H1 (cell line): Measurements from ENCODE around the gene TMEM150B. TPM values are rescaled to one million over a fixed set of nuclear protein-coding genes. Genes with fewer than 3 reads are reported as not detected.

Experiments used
- CTCF ChIA-PET: fragments of 300-600 bp; sonication (Branson Sonifier 250); formaldehyde crosslinking; loops from one replicate; lab custom pipeline; 2021; ENCODE audit not compliant: partially characterized antibody; lab: Charles Lee
- POLR2A ChIA-PET: fragments of 300-600 bp; sonication (Branson Sonifier 250); formaldehyde crosslinking; loops from one replicate; lab custom pipeline; 2021; ENCODE audit warnings: inconsistent platforms; ENCODE audit not compliant: partially characterized antibody; lab: Charles Lee
- DNase-seq, 2 experiments: peaks; one replicate each; pipeline versions ENCODE4 v3.0.0 to v3.0.0-alpha.2; 2010 to 2022; ENCODE audit warnings: low spot score in 2 of 2, low read depth in 1 of 2, mixed read lengths in 1 of 2
- FAIRE-seq: peaks from 2 replicates; lab custom pipeline; 2011; peaks lifted over from hg19 to GRCh38; lab: Jason Lieb, UNC
- H2AFZ ChIP-seq: 2 replicates; pipeline ENCODE4 v1.8.1; 2012; ENCODE audit warnings: low read length, inconsistent platforms
- H2AK5ac ChIP-seq: 2 replicates; pipeline ENCODE4 v1.6.1; 2013; ENCODE audit warnings: low read depth, low read length
- H2BK120ac ChIP-seq: replicated peaks from 2 replicates; pipeline ENCODE3; 2013; ENCODE audit warnings: low read depth, low read length, inconsistent platforms
- H2BK12ac ChIP-seq: 2 replicates; pipeline ENCODE4 v1.6.1; 2013; ENCODE audit warnings: low read depth, low read length
- H2BK15ac ChIP-seq: 2 replicates; pipeline ENCODE4 v1.6.1; 2013; ENCODE audit warnings: low read length
- H2BK20ac ChIP-seq: 2 replicates; pipeline ENCODE4 v1.6.1; 2013; ENCODE audit warnings: low read length
- H2BK5ac ChIP-seq: 2 replicates; pipeline ENCODE4 v1.6.1; 2013; ENCODE audit warnings: low read depth, low read length
- H3K14ac ChIP-seq: 2 replicates; pipeline ENCODE4 v1.6.1; 2013; ENCODE audit warnings: inconsistent platforms; ENCODE audit not compliant: insufficient read length
- H3K18ac ChIP-seq: 2 replicates; pipeline ENCODE4 v1.6.1; 2013; ENCODE audit warnings: low read length; ENCODE audit errors: extremely low read depth
- H3K23ac ChIP-seq: 2 replicates; pipeline ENCODE4 v1.6.1; 2013; ENCODE audit warnings: inconsistent platforms; ENCODE audit not compliant: insufficient read length
- H3K23me2 ChIP-seq: 2 replicates; pipeline ENCODE4 v1.6.1; 2013; ENCODE audit warnings: low read depth, low read length
- H3K27ac ChIP-seq: 2 replicates; pipeline ENCODE4 v1.6.1; 2011; ENCODE audit warnings: low read depth, low read length, inconsistent platforms
- H3K27me3 ChIP-seq, 4 experiments: replicated peaks in 1 of 4; 1 replicate in 1 of 4; 2 replicates in 3 of 4; pipeline versions ENCODE4 v1.6.1 to v1.8.1; 2011 to 2013; ENCODE audit warnings: low read length in 3 of 4, mild to moderate bottlenecking in 3 of 4, inconsistent platforms in 2 of 4, mixed read lengths in 2 of 4, moderate library complexity in 1 of 4; ENCODE audit not compliant: control insufficient read depth in 3 of 4, insufficient read depth in 3 of 4; ENCODE audit errors: extremely low read depth in 1 of 4
- H3K36me3 ChIP-seq, 4 experiments: 2 replicates each; pipeline versions ENCODE4 v1.6.1 to v1.8.1; 2011 to 2013; ENCODE audit warnings: mild to moderate bottlenecking in 4 of 4, low read length in 3 of 4, moderate library complexity in 2 of 4, control low read depth in 1 of 4, inconsistent platforms in 1 of 4; ENCODE audit not compliant: insufficient read depth in 4 of 4, control insufficient read depth in 2 of 4
- H3K4ac ChIP-seq: replicated peaks from 2 replicates; pipeline ENCODE3; 2013; ENCODE audit warnings: low read length, low read depth, mixed read lengths, inconsistent platforms; ENCODE audit not compliant: insufficient read length
- H3K4me1 ChIP-seq, 4 experiments: replicated peaks in 1 of 4; 1 replicate in 1 of 4; 2 replicates in 3 of 4; pipeline versions ENCODE4 v1.6.1 to v1.8.1; 2011 to 2013; ENCODE audit warnings: low read length in 3 of 4, inconsistent platforms in 2 of 4, mixed read lengths in 1 of 4; ENCODE audit not compliant: insufficient read depth in 4 of 4, control insufficient read depth in 3 of 4
- H3K4me2 ChIP-seq, 2 experiments: 2 replicates each; pipeline versions ENCODE4 v1.6.1 to v1.8.1; 2011 to 2013; ENCODE audit warnings: low read depth in 2 of 2, low read length in 2 of 2, control low read depth in 1 of 2, inconsistent platforms in 1 of 2, mild to moderate bottlenecking in 1 of 2; ENCODE audit not compliant: insufficient read depth in 1 of 2
- H3K4me3 ChIP-seq, 4 experiments: fragments of 200-600, 300-600 bp in 1 of 4; sonication (generic), shearing (Covaris generic), sonication (Bioruptor Twin) in 1 of 4; 2 replicates each; pipeline versions ENCODE4 v1.5.1 to v1.8.1; 2011 to 2016; ENCODE audit warnings: low read length in 4 of 4, low read depth in 3 of 4, control low read depth in 2 of 4, inconsistent platforms in 2 of 4, mild to moderate bottlenecking in 2 of 4, mixed read lengths in 1 of 4, moderate library complexity in 1 of 4; ENCODE audit not compliant: insufficient read depth in 2 of 4; ENCODE audit errors: extremely low read depth in 1 of 4
- H3K56ac ChIP-seq: replicated peaks from 2 replicates; pipeline ENCODE3; 2013; ENCODE audit warnings: low read depth, mild to moderate bottlenecking, mixed read lengths, low read length, inconsistent platforms; ENCODE audit not compliant: insufficient read length
- H3K79me1 ChIP-seq: 2 replicates; pipeline ENCODE4 v1.6.1; 2013; ENCODE audit warnings: low read depth, low read length, control low read depth
- H3K79me2 ChIP-seq, 2 experiments: 2 replicates each; pipeline versions ENCODE4 v1.6.1 to v1.8.1; 2012 to 2013; ENCODE audit warnings: low read length in 2 of 2, mild to moderate bottlenecking in 2 of 2, inconsistent platforms in 1 of 2; ENCODE audit not compliant: insufficient read depth in 2 of 2, control insufficient read depth in 1 of 2
- H3K9ac ChIP-seq, 4 experiments: replicated peaks in 1 of 4; 1 replicate in 1 of 4; 2 replicates in 3 of 4; pipeline versions ENCODE4 v1.6.1 to v1.8.1; 2011 to 2013; ENCODE audit warnings: low read depth in 3 of 4, low read length in 3 of 4, control low read depth in 2 of 4, mild to moderate bottlenecking in 2 of 4, moderate library complexity in 2 of 4, inconsistent platforms in 1 of 4; ENCODE audit errors: extremely low read depth in 1 of 4
- H3K9me3 ChIP-seq, 2 experiments: 2 replicates each; pipeline versions ENCODE4 v1.6.1 to v1.8.1; 2012 to 2013; ENCODE audit warnings: mild to moderate bottlenecking in 2 of 2, moderate library complexity in 2 of 2, control low read depth in 1 of 2, inconsistent platforms in 1 of 2, low read depth in 1 of 2, low read length in 1 of 2, mixed read lengths in 1 of 2; ENCODE audit not compliant: insufficient read depth in 2 of 2
- H4K20me1 ChIP-seq, 2 experiments: replicated peaks in 1 of 2; 2 replicates each; pipeline versions ENCODE3 to v1.8.1; 2011 to 2013; ENCODE audit warnings: inconsistent platforms in 2 of 2, low read length in 2 of 2, mild to moderate bottlenecking in 1 of 2; ENCODE audit not compliant: insufficient read depth in 2 of 2, control insufficient read depth in 1 of 2
- H4K5ac ChIP-seq: 2 replicates; pipeline ENCODE4 v1.6.1; 2013; ENCODE audit warnings: low read length, low read depth, mixed read lengths, inconsistent platforms; ENCODE audit not compliant: insufficient read length
- H4K8ac ChIP-seq: 2 replicates; pipeline ENCODE4 v1.8.0; 2013; ENCODE audit warnings: mild to moderate bottlenecking, moderate library complexity, low read length, inconsistent platforms; ENCODE audit not compliant: insufficient read depth; ENCODE audit errors: extremely low read depth
- H4K91ac ChIP-seq: replicated peaks from 2 replicates; pipeline ENCODE3; 2013; ENCODE audit warnings: low read length, mixed read lengths, inconsistent platforms; ENCODE audit not compliant: insufficient read length
- CHD1 ChIP-seq: IDR thresholded peaks from 2 replicates; pipeline ENCODE4 v1.6.1; 2012; ENCODE audit warnings: low read depth, low read length, improper control_type of control experiment
- EZH2 ChIP-seq: fragments of 200-600 bp; sonication (generic); IDR thresholded peaks from 2 replicates; pipeline ENCODE4 v1.7.1; 2012; ENCODE audit warnings: low read depth, mild to moderate bottlenecking, moderate library complexity, low read length, inconsistent platforms; ENCODE audit not compliant: severe bottlenecking
- FOSL1 ChIP-seq: IDR thresholded peaks from 2 replicates; pipeline ENCODE4 v1.6.1; 2011; ENCODE audit warnings: mild to moderate bottlenecking, low read depth, low read length, moderate library complexity; ENCODE audit not compliant: insufficient read depth
- HDAC2 ChIP-seq, 2 experiments: fragments of 300-600 bp in 1 of 2; sonication (generic) in 1 of 2; IDR thresholded peaks; 2 replicates each; pipeline ENCODE4 v1.6.1; 2011 to 2012; ENCODE audit warnings: low read depth in 2 of 2, low read length in 2 of 2, mild to moderate bottlenecking in 2 of 2, moderate library complexity in 2 of 2, borderline replicate concordance in 1 of 2, inconsistent platforms in 1 of 2
- KDM5A ChIP-seq: fragments of 200-600 bp; IDR thresholded peaks from 2 replicates; pipeline ENCODE4 v1.7.1; 2012; ENCODE audit warnings: mild to moderate bottlenecking, low read length, inconsistent platforms, mixed read lengths
- PHF8 ChIP-seq: fragments of 200-600 bp; sonication (generic); conservative IDR thresholded peaks from 2 replicates; pipeline ENCODE4 v1.7.1; 2012; ENCODE audit warnings: low read depth, mild to moderate bottlenecking, inconsistent platforms, low read length, moderate library complexity
- RFX5 ChIP-seq: IDR thresholded peaks from 2 replicates; pipeline ENCODE4 v1.6.1; 2011; ENCODE audit warnings: low read depth, low read length, improper control_type of control experiment, borderline replicate concordance
- SRF ChIP-seq: IDR thresholded peaks from 2 replicates; pipeline ENCODE4 v1.6.1; 2011; ENCODE audit warnings: mild to moderate bottlenecking, low read depth, low read length, moderate library complexity
- TCF12 ChIP-seq: IDR thresholded peaks from 2 replicates; pipeline ENCODE4 v1.6.1; 2011; ENCODE audit warnings: low read depth, mild to moderate bottlenecking, low read length
- YY1 ChIP-seq: IDR thresholded peaks from 2 replicates; pipeline ENCODE4 v1.6.1; 2011; ENCODE audit warnings: low read depth, mild to moderate bottlenecking, low read length
- WGBS, 2 experiments: shearing (Covaris generic) in 1 of 2; methylation state at CpG; one replicate each; pipeline versions ENCODE4 v1.1.6 to v1.1.7; 2013 to 2015; ENCODE audit warnings: low lambda C conversion rate in 2 of 2, mixed read lengths in 2 of 2, inconsistent platforms in 1 of 2, low coverage in 1 of 2, missing lambda C conversion rate in 1 of 2; ENCODE audit not compliant: insufficient replicate concordance in 2 of 2, insufficient coverage in 1 of 2, insufficient read length in 1 of 2; ENCODE audit errors: extremely low coverage in 1 of 2, missing lambda C conversion rate in 1 of 2; 5-methylcytosine and 5-hydroxymethylcytosine counted together
- polyA plus RNA-seq, 7 experiments: library from polyadenylated mRNA; depleted of rRNA in 3 of 7; stranded (reverse) in 5 of 7; unstranded in 2 of 7; fragments of >200 nt in 5 of 7; fragments of 200-250 nt in 2 of 7; gene quantifications; 1 replicate in 5 of 7; 2 replicates in 1 of 7; 4 replicates in 1 of 7; pipeline versions ENCODE4 v1.2.1 to v1.2.3, GENCODE V29; 2011 to 2013; ENCODE audit warnings: missing spikeins in 2 of 7, mixed read lengths in 2 of 7
- total RNA-seq: library from RNA; stranded (reverse); fragmentation: NEBNext Ultra II Directional; extraction: Animal tissue kit (Norgen Biotek cat#: 25700); gene quantifications from 2 replicates; pipeline ENCODE4 v1.2.1, GENCODE V29; 2021

The TMEM150B gene
- total and polyA plus RNA-seq, 2 of the 8 experiments (the other 6 are each of a cell fraction or from before 2014, with no cell fraction given), result 0.41 to 0.91 TPM

DNA sequence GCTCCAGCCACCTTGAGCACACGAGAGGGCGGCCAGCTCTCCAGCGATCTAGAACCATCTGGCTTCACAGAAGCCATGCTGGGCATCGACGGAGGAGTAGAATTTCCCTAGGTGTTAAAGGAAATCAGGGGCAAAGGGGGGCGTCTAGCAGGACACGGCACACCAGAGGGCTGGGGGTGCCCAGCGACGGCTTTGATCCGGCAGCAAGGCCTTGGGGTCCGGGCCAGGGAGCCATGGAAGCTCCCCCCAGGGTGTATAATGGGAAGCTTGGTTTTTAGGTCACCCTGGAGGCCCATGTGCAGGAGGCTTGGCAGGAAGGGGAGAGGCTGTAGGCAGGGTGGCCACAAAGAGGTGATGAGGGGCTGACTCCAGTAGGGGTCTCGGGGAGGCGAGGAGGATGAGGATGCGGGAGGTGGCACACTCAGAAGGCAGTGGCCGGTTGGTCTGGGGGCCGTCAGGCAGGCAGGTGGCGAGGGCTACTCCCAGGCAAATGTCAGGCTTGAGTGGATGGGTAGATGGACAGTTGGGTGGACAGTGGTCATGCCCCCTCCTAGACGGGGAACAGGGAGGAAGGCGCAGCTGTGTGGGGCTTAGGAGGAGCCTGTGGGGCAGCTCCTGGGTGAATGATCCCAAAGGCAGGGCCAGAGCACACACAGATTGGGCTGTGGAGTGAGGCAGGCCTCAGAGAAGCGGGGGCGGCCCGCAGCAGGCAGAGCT, 20.1 kb upstream of the TMEM150B start:
- Histone ChIP-seq H3K27ac (peak overlapping the region; percentile 37; the same call in 1 of the 2 replicates), H3K4me3 (no peak overlapping the region), H4K5ac (no peak overlapping the region), H3K56ac (no peak overlapping the region), H3K14ac (no peak overlapping the region), H3K79me1 (peaks cover 5% of the 10 kb centered on the region; the same call in 1 of the 2 replicates), H3K27me3 (no peaks in the 10 kb centered on the region), H2BK120ac (no peak overlapping the region), H2BK5ac (peak overlapping the region; percentile 71; the same call in 1 of the 2 replicates), H3K9ac (no peak overlapping the region), H4K20me1 (peaks cover 0 to 6% of the 10 kb centered on the region in 2 experiments), H3K4me2 (no peak overlapping the region), H2BK12ac (0 out of 2 replicates have a peak overlapping the region, but pooled peaks have one; percentile 27), H3K23ac (no peak overlapping the region), H3K36me3 (peaks cover 0 to 50% (median 20%) of the 10 kb centered on the region in 4 experiments; a peak in 4 of 8 replicates), H4K8ac (no peak overlapping the region; the same call in 1 of the 2 replicates), H2BK15ac (no peak overlapping the region; the same call in 1 of the 2 replicates), H3K23me2 (peaks cover 11% of the 10 kb centered on the region; the same call in 1 of the 2 replicates), H3K4me1 (peaks cover 11 to 39% (median 28%) of the 10 kb centered on the region in 4 experiments), H3K18ac (peak overlapping the region; percentile 71), H2AFZ (no peak overlapping the region), H3K9me3 (no peaks in the 10 kb centered on the region), H2AK5ac (no peak overlapping the region), H3K79me2 (peaks cover 0 to 3% of the 10 kb centered on the region in 2 experiments; a peak in 1 of 4 replicates), H4K91ac (peak overlapping the region; percentile 9), H2BK20ac (no peak overlapping the region), H3K4ac (no peak overlapping the region)
- TF ChIP-seq CHD1 (no peak), PHF8 (no peak), YY1 (no peak), SRF (no peak), EZH2 (no peak), FOSL1 (no peak), RFX5 (no peak), HDAC2 (IDR thresholded peaks at IDR 0.05; ENCODE audit: borderline replicate concordance in 1 of 2, low read depth in 2 of 2, low read length in 2 of 2) (no peak), TCF12 (no peak), KDM5A (no peak)
- 89% methylated on average over 22 of the region's 22 CpGs; no CpG with 5 or more reads in 1 of the 2 experiments for WGBS, 2 experiments
- ChIA-PET CTCF (interaction anchor here (0.8 to 2.9 kb wide), 3 partner anchors 39 to 54 kb away, joined by 3 to 11 read pairs (median 8); partner anchors contain the start of gene TMEM238), POLR2A (interaction anchor here (0.6 to 6.7 kb wide), 3 partner anchors 31 to 62 kb away, joined by 3 to 42 read pairs (median 6); partner anchors contain the start of gene UBE2S)
- no peak for FAIRE-seq
- no peak for DNase-seq
